Measurements from ENCODE around the gene DEPDC5. TPM values are rescaled to one million over a fixed set of nuclear protein-coding genes. Genes with fewer than 3 reads are reported as not detected.

DEPDC5 gene
- total RNA-seq, 1 donor from 2014 or later = 30.5 TPM

- peak; percentile 81 for DNase-seq (ENCODE audit: low spot score)
Observed at GRCh38 chr22:31815383-31815814, 61.6 kb downstream of the DEPDC5 start.

GRCh38 chr22:31816750-31817149 is 62.9 kb downstream of the DEPDC5 start:
- no peak for DNase-seq (ENCODE audit: low spot score)

DNA sequence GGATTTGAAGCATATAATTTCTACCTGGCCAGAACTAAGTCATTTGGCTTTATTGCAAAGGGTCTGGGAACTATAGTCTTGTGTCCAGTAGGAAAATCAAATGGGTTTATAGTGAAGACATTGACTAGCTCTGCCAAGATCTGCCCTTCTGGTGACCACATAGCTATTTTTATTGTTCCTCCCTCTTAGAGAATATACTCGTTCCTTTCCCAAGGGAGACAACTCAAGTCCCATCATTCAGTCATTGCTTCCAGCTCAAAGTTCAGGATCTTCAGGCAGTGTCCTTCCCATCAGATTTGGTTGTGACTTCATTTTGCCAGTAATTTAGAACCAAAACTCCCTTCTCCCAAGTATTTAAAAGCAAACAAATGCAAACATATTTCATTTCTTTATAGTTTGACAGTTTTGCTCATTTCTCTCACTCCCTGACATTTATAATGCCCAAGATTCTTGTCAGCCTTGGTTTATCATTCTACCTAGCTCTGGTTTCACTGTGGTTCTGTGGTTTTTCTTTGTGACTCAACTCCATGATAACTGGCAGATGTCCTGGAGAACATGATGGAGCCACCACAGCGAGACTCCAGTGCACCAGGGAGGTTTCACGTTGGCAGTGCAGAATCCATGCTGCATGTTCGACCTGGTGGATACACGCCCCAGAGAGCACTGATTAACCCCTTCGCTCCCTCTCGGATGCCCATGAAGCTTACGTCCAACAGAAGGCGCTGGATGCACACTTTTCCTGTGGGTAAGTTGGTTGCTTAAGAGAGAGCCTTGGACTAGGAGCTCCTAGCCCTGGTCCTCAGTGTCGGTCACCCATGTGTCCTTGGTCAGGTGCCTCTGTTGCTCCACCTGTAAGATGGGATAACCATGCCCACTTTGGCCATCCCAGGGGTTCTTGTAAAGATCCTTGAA is 64.9 kb downstream of the DEPDC5 start:
- no peak for DNase-seq (ENCODE audit: low spot score)

GRCh38 chr22:31820655-31821054 is 66.8 kb downstream of the DEPDC5 start:
- DNase-seq (ENCODE audit: low spot score) = no peak

DNA sequence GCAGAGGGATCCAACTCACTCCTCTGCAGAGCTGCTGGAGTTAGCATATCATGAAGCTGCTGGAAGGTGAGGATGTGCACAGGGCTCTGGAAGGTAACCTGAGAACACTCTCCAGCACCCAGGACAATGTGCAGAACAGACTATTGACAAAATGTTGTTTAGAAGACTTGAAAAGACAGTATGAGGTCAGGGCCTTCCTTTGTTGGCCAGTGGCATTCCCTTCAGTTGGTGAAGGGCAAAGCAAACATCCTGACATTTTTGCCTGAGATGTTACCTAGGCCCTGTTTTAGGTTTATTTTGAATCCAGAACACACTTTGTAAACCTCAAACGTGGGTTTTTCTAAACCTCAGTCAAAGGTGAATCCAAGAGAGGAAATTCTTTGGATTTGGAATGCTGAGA is 67.8 kb downstream of the DEPDC5 start:
- no peak for DNase-seq (ENCODE audit: low spot score)

GRCh38 chr22:31822523-31822922 is 68.7 kb downstream of the DEPDC5 start:
- DNase-seq (ENCODE audit: low spot score) = no peak

- no peak for DNase-seq (ENCODE audit: low spot score)
Observed at GRCh38 chr22:31825513-31825912, 71.7 kb downstream of the DEPDC5 start.

GRCh38 chr22:31826443-31826842 is 72.6 kb downstream of the DEPDC5 start:
- no peak for DNase-seq (ENCODE audit: low spot score)

DNA sequence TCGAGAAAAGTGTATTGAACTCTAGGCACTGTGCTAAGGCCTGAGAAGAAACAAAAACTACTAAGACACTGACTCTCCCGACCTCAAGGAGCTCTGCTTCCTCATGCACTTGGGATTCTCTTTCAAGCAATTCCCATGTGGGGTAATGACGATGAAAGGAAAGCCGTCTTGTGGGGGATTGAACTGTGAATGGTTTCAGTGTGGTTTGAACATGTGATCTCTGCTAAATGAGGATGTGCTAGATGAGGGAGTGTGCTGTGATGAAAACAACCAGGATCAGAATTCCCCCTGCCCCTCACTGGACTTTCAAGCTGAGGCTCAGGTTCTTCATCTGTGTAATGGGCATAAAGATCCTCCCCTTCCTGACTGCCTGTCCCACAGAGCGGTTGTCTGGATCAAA is 74.9 kb downstream of the DEPDC5 start:
- no peak for DNase-seq (ENCODE audit: low spot score)

- no peak for DNase-seq (ENCODE audit: low spot score)
Observed at GRCh38 chr22:31829505-31829904, 75.7 kb downstream of the DEPDC5 start.

GRCh38 chr22:31830721-31831070 is 76.9 kb downstream of the DEPDC5 start:
- DNase-seq (ENCODE audit: low spot score) = no peak

DNA sequence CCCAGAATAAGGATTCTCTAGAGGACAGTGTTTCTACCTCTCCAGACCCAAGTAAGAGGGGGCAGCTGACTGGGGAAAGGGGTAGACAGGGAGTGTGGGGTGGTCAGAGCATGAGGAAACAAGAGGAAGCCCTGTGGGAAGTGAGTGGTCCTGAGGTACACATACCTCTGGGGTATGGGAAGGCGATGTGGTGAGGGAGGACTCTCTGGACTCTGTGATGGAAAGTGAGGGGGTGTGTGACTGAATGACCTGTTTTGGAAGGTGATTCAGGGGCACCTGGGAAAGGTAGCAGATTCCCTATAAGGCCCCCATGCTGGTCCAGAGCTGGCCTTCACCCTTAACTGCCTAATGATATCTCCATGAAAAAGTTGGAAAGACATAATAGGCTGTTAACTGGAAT is 80.1 kb downstream of the DEPDC5 start:
- no peak for DNase-seq (ENCODE audit: low spot score)

GRCh38 chr22:31836010-31836409 is 82.2 kb downstream of the DEPDC5 start:
- no peak for DNase-seq (ENCODE audit: low spot score)

DNA sequence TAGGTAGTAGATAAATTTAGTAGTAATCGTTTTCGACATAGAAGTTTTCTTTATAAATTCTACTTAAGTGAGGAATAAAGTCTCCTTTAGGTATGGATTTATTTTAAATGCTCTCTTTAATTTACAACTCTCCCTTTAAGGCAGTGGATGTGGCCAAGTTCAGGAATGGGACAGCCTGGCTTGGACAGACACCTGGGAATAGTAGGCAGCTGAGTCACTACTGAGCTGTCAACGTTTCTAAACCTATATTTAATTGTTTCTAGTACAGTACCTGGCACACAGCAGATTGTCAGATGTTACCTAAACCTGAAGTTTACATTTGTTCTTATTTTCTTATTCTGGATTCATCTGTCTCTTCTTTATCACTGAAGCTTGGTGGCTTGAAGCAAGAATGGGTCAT is 85.1 kb downstream of the DEPDC5 start:
- DNase-seq (ENCODE audit: low spot score) = no peak

DNA sequence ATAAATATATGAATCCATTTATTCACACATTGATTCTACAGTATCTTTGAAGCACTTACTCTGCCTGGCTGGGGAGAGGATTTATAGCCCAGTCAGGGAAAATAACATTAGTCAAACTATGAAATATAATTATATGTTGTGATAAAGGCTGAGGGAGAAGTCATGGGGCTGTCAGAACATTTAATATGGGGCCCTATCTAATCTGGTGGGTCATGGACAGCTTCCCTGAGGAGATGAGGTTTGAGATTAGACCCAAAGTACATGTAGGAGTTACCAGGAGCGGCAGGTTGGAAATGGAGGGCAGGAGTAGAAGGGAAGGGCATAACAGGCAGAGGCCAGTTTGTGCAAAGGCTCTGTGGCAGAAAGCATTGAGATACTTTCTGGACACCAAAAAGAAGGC is 86.2 kb downstream of the DEPDC5 start:
- no peak for DNase-seq (ENCODE audit: low spot score)

DNA sequence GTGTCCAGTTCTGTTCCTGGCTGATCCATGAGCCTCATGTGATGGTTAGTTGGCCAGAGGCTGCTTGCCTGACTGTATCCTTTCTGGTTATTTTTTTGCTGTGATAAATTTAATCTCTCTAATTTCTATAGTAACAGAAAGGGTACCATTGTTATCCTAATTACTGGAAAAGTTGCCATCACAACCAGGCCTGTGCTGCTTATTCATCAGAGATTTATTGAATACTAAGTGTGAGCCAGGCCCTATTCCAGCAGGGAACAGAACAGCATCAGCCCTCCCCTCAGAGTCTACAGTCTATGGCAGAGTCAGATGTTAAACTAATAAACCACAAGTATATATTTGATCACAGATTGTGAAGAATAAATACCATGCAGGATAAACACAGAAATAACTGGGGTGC is 86.8 kb downstream of the DEPDC5 start:
- DNase-seq (ENCODE audit: low spot score) = no peak

- no peak for DNase-seq (ENCODE audit: low spot score)
Observed at GRCh38 chr22:31841078-31841827, 87.4 kb downstream of the DEPDC5 start.

DNA sequence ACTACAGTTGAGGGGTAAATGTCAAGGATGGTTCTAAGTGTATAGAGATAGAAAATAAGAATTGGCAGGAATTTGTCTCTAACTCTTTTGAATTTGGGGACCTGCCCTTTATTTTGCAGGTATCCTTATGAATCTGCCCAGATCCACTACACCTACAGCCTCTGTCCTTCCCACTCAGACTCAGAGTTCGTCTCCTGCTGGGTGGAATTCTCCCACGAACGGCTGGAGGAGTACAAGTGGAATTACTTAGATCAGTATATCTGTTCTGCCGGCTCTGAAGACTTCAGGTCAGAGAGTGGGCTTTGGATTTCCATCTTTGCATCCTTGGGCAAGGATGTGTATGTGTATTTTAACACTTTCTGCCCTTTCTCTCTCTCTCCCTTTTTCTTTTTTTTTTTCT is 89.7 kb downstream of the DEPDC5 start:
- DNase-seq (ENCODE audit: low spot score) = no peak

DNA sequence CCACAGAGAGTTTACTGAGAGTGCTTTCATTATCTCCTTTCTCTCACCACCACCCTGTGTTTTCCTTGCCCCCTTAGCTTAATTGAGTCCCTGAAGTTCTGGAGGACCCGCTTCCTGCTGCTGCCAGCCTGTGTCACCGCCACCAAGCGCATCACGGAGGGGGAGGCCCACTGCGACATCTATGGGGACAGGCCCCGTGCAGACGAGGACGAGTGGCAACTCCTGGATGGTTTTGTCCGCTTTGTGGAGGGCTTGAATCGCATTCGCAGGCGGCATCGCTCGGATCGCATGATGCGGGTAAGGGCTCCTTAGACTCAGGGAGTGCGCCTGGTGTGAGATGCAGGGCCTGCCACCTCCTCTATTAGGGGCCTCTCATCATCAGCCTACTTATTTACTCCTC is 91.1 kb downstream of the DEPDC5 start:
- no peak for DNase-seq (ENCODE audit: low spot score)

DNA sequence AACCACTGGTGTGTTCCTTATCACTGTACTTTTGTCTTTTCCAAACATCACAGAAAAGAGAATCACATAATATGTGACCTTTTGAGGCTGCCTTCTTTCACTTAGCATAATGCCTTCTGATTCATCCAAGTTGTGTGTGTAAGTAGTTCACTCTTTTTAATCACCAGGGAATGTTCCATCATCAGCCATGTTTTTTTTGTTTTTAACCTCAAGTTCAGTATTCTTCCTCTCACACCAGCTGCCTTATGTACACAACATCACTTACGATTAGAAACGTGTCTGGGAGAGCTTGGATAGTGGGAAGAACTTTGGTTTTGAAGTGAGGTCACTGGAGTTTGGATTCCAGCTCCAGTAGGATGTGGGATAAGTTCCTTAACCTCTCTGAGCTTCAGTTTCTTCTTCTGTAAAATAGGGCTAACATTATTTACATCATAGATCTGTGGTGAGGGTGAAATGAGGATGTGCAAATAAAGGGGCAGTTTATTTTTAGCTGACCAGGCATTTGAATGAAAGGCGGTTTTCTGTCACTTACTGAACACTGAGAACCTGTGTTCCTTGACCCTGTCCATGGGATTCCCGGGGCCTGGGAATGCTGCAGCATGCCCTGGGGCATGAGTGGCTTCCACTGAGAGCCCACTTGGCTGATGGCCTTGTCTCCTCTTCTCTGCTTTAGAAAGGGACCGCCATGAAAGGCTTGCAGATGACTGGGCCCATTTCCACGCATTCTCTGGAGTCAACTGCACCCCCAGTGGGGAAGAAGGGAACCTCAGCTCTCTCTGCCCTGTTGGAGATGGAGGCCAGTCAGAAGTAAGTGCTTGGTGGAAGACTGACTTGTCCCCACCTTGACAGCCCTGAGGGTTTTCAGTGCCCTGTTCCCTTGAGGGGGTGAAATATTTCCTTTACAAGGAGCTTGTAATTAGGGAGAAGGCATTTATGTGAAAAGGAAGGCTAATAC is 92.6 kb downstream of the DEPDC5 start:
- no peak for DNase-seq (ENCODE audit: low spot score)

- DNase-seq (ENCODE audit: low spot score) = no peak
Observed at GRCh38 chr22:31848411-31848810, 94.6 kb downstream of the DEPDC5 start.

DNA sequence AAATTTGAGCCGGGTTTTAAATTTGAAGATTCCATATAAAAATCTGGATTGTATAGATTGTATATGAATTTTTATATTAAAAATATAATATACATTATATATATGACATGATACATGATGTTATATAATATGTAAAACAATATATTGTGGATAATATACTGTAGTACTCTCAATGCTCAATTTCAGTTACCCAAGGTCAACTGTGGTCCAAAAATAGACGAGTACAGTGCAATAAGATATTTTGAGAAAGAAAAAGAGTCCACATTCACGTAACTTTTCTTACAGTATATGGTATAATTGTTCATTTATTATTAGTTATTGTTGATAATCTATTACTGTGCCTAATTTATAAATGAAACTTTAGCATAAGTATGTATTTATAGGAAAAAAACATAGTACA is 96.3 kb downstream of the DEPDC5 start:
- no peak for DNase-seq (ENCODE audit: low spot score)

Measured in mucosa of gallbladder (tissue), 1 donor.